WTC11 (cell line): ENCODE measurements around the gene SERPINB6. TPM values are rescaled to one million over a fixed set of nuclear protein-coding genes. Genes with fewer than 3 reads are reported as not detected.
"Not testable (repeated sequence)": the region's sequence is repeated elsewhere in the genome, so short reads cannot be mapped to it uniquely, and the experiment has no call there.

ENCODE experiments used
- ATAC-seq: fragments of 200-7000 bp; cut with Tn5 transposase; 2 replicates; pipeline ENCODE4 v1.10.0; 2021; ENCODE audit warnings: mild to moderate bottlenecking, moderate library complexity
- CTCF ChIA-PET: fragments of 300-600 bp; sonication (Branson Sonifier 250); formaldehyde crosslinking; loops from one replicate; lab custom pipeline; 2021; ENCODE audit warnings: antibody characterized with exemption; lab: Charles Lee
- POLR2A ChIA-PET: fragments of 350-600 bp; sonication (Branson Sonifier 250); formaldehyde crosslinking; loops from one replicate; lab custom pipeline; 2021; ENCODE audit warnings: antibody characterized with exemption; lab: Charles Lee
- DNase-seq: peaks from one replicate; pipeline ENCODE4 v3.0.0; 2021; ENCODE audit warnings: low spot score
- H3K27ac Mint-ChIP-seq: 2 replicates; pipeline ENCODE4 v1.8.0; 2021; ENCODE audit warnings: mixed read lengths
- H3K27me3 Mint-ChIP-seq: 2 replicates; pipeline ENCODE4 v1.8.0; 2021; ENCODE audit warnings: low read depth, mild to moderate bottlenecking, moderate library complexity, mixed read lengths
- H3K36me3 Mint-ChIP-seq: 2 replicates; pipeline ENCODE4 v1.8.0; 2021; ENCODE audit warnings: mixed read lengths
- H3K4me1 Mint-ChIP-seq: 2 replicates; pipeline ENCODE4 v1.8.0; 2022; ENCODE audit warnings: mixed read lengths
- H3K4me3 Mint-ChIP-seq: 2 replicates; pipeline ENCODE4 v1.8.0; 2021; ENCODE audit warnings: mild to moderate bottlenecking, moderate library complexity, mixed read lengths
- H3K9me3 Mint-ChIP-seq: 2 replicates; pipeline ENCODE4 v1.8.0; 2021; ENCODE audit warnings: mixed read lengths
- AFF4 ChIP-seq: sonication (generic); formaldehyde crosslinking; IDR thresholded peaks from 2 replicates; pipeline ENCODE4 v1.8.1; 2023; ENCODE audit warnings: mild to moderate bottlenecking, missing genetic modification reagents, borderline replicate concordance
- CDX4 ChIP-seq: fragments of 250-450 bp; sonication (Bioruptor Pico); IDR thresholded peaks from 2 replicates; pipeline ENCODE4 v1.9.0; 2021; ENCODE audit warnings: moderate library complexity, mild to moderate bottlenecking, inconsistent platforms, borderline replicate concordance
- CTCF ChIP-seq: fragments of 200-600 bp; IDR thresholded peaks from 2 replicates; pipeline ENCODE4 v1.8.0; 2022; ENCODE audit warnings: antibody characterized with exemption
- EMX1 ChIP-seq: fragments of 250-450 bp; sonication (Bioruptor Pico); IDR thresholded peaks from 2 replicates; pipeline ENCODE4 v1.8.0; 2021; ENCODE audit warnings: mild to moderate bottlenecking
- FOXK1 ChIP-seq: sonication (generic); formaldehyde crosslinking; IDR thresholded peaks from 2 replicates; pipeline ENCODE4 v1.8.0; 2022; ENCODE audit warnings: mild to moderate bottlenecking, moderate library complexity, missing genetic modification reagents
- GABPB1 ChIP-seq: sonication (generic); formaldehyde crosslinking; IDR thresholded peaks from 2 replicates; pipeline ENCODE4 v1.8.1; 2023; ENCODE audit warnings: mild to moderate bottlenecking, missing genetic modification reagents
- IRF1 ChIP-seq: sonication (generic); formaldehyde crosslinking; IDR thresholded peaks from 2 replicates; pipeline ENCODE4 v1.8.0; 2023; ENCODE audit warnings: missing genetic modification reagents
- KAT7 ChIP-seq: sonication (generic); formaldehyde crosslinking; IDR thresholded peaks from 2 replicates; pipeline ENCODE4 v1.8.1; 2023; ENCODE audit warnings: missing genetic modification reagents, mild to moderate bottlenecking, borderline replicate concordance
- SOX15 ChIP-seq: fragments of 250-450 bp; sonication (Bioruptor Pico); IDR thresholded peaks from 2 replicates; pipeline ENCODE4 v1.9.0; 2021; ENCODE audit warnings: mild to moderate bottlenecking
- SP1 ChIP-seq: sonication (generic); formaldehyde crosslinking; conservative IDR thresholded peaks from 2 replicates; pipeline ENCODE4 v1.8.1; 2022; ENCODE audit warnings: missing genetic modification reagents
- TEAD1 ChIP-seq: sonication (generic); formaldehyde crosslinking; IDR thresholded peaks from 2 replicates; pipeline ENCODE4 v1.8.0; 2022; ENCODE audit warnings: mild to moderate bottlenecking, missing genetic modification reagents
- USF2 ChIP-seq: sonication (generic); formaldehyde crosslinking; IDR thresholded peaks from 2 replicates; pipeline ENCODE4 v1.8.1; 2023; ENCODE audit warnings: mild to moderate bottlenecking, missing genetic modification reagents, moderate library complexity
- ZBTB21 ChIP-seq: sonication (generic); formaldehyde crosslinking; IDR thresholded peaks from 2 replicates; pipeline ENCODE4 v1.8.1; 2023; ENCODE audit warnings: mild to moderate bottlenecking, missing genetic modification reagents, borderline replicate concordance
- ZBTB43 ChIP-seq: sonication (generic); formaldehyde crosslinking; IDR thresholded peaks from 2 replicates; pipeline ENCODE4 v1.8.1; 2023; ENCODE audit warnings: mild to moderate bottlenecking, missing genetic modification reagents
- ZNF138 ChIP-seq: sonication (generic); formaldehyde crosslinking; conservative IDR thresholded peaks from 2 replicates; pipeline ENCODE4 v1.8.1; 2022; ENCODE audit warnings: mild to moderate bottlenecking, moderate library complexity, missing genetic modification reagents
- ZNF263 ChIP-seq: sonication (generic); formaldehyde crosslinking; IDR thresholded peaks from 2 replicates; pipeline ENCODE4 v1.8.1; 2022; ENCODE audit warnings: low read depth, mild to moderate bottlenecking, moderate library complexity, missing genetic modification reagents
- total RNA-seq: library from RNA; stranded (reverse); gene quantifications from 3 replicates; pipeline ENCODE4 v1.2.3, GENCODE V29; 2021

Gene SERPINB6
- total RNA-seq, 1 experiment from 2014 or later = 28.0 TPM

- not testable (repeated sequence) for H3K27me3 Mint-ChIP-seq, H3K9me3 Mint-ChIP-seq, DNase-seq
- Mint-ChIP-seq H3K4me1 (peaks cover 30% of the 10 kb centered on the region), H3K27ac (peak overlapping the region; percentile 55; the same call in 1 of the 2 replicates), H3K4me3 (peak overlapping the region; percentile 86), H3K36me3 (peaks cover 11% of the 10 kb centered on the region)
- CTCF ChIA-PET = interaction anchor here (1.2 to 2.4 kb wide), 6 partner anchors 46 to 260 kb away, joined by 3 to 15 read pairs (median 8); partner anchors contain the start of gene PSMG4
- POLR2A ChIA-PET = interaction anchor here (1.7 to 3.7 kb wide), 2 partner anchors 9 to 25 kb away, joined by 8 to 21 read pairs; no protein-coding TSS in a partner anchor
- ATAC-seq = peak; percentile 56
- TF ChIP-seq CTCF = peak; percentile 52; the same call in 1 of the 2 replicates
Measured at GRCh38 chr6:2998249-2998997, 27.1 kb upstream of the SERPINB6 start.

- no peaks in the 10 kb centered on the region; the same call in 1 of the 2 replicates for H3K27me3 Mint-ChIP-seq
- ChIA-PET CTCF (interaction anchor here (1.0 to 1.2 kb wide), 2 partner anchors 41 to 258 kb away, joined by 3 read pairs; no protein-coding TSS in a partner anchor), POLR2A (interaction anchor here (0.6 kb wide), 1 partner anchor 28 kb away, joined by 3 read pairs; no protein-coding TSS in a partner anchor)
- ATAC-seq (no peak), DNase-seq (no peak)
- no peak overlapping the region for H3K4me3 Mint-ChIP-seq
- 0 out of 2 replicates have a peak, but pooled peaks cover 5% of the 10 kb centered on the region for H3K9me3 Mint-ChIP-seq
- H3K36me3 Mint-ChIP-seq = no peaks in the 10 kb centered on the region
- TF ChIP-seq KAT7 (CRISPR knock-in tag) (no peak), GABPB1 (CRISPR knock-in tag) (peak; percentile 82)
- peaks cover 29% of the 10 kb centered on the region for H3K4me1 Mint-ChIP-seq
- H3K27ac Mint-ChIP-seq = peak overlapping the region; percentile 64; the same call in 1 of the 2 replicates
Measured at GRCh38 chr6:2993755-2994317, 22.5 kb upstream of the SERPINB6 start.

- TF ChIP-seq KAT7 (CRISPR knock-in tag) = no peak
- no peak for TF ChIP-seq IRF1 (CRISPR knock-in tag)
- TF ChIP-seq AFF4 (CRISPR knock-in tag) = no peak
- TF ChIP-seq ZBTB21 (CRISPR knock-in tag) = no peak
- TF ChIP-seq FOXK1 (CRISPR knock-in tag) = no peak
- TF ChIP-seq ZNF138 (CRISPR knock-in tag) = no peak
- TF ChIP-seq SOX15 (CRISPR knock-in tag) = no peak
- TF ChIP-seq SP1 (CRISPR knock-in tag) = no peak
- TF ChIP-seq CDX4 (CRISPR knock-in tag) = no peak
- TF ChIP-seq ZNF263 (CRISPR knock-in tag) = no peak
- TF ChIP-seq USF2 (CRISPR knock-in tag) = no peak
- TF ChIP-seq TEAD1 (CRISPR knock-in tag) = no peak
- no peak for TF ChIP-seq ZBTB43 (CRISPR knock-in tag)
- TF ChIP-seq EMX1 (CRISPR knock-in tag) = no peak
- TF ChIP-seq, all 79 proteins: peak for 0
- CTCF ChIA-PET = interaction anchor here (1.0 to 9.1 kb wide), 2 partner anchors 40 to 61 kb away, joined by 4 to 203 read pairs; no protein-coding TSS in a partner anchor
- Mint-ChIP-seq H3K27ac (no peak overlapping the region), H3K4me3 (no peak overlapping the region), H3K36me3 (no peaks in the 10 kb centered on the region), H3K27me3 (no peaks in the 10 kb centered on the region), H3K4me1 (peaks cover 31% of the 10 kb centered on the region), H3K9me3 (0 out of 2 replicates have a peak, but pooled peaks cover 5% of the 10 kb centered on the region)
- DNase-seq = no peak
- POLR2A ChIA-PET = no interaction called here
- ATAC-seq = no peak
Measured at GRCh38 chr6:2992330-2992979, 21.1 kb upstream of the SERPINB6 start.
